HG03196 (cell line): Measurements from ENCODE around the gene MAN2B1.
A peak's percentile ranks its signal among the peaks of the same experiment; 100 is the strongest.
"Not testable (repeated sequence)": the region's sequence is repeated elsewhere in the genome, so short reads cannot be mapped to it uniquely, and the experiment has no call there.

ENCODE experiments used
- ATAC-seq: cut with Tn5 transposase; IDR thresholded peaks from one replicate; pipeline ENCODE4 v1.9.1; 2021; ENCODE audit not compliant: unreplicated experiment

Gene MAN2B1

DNA sequence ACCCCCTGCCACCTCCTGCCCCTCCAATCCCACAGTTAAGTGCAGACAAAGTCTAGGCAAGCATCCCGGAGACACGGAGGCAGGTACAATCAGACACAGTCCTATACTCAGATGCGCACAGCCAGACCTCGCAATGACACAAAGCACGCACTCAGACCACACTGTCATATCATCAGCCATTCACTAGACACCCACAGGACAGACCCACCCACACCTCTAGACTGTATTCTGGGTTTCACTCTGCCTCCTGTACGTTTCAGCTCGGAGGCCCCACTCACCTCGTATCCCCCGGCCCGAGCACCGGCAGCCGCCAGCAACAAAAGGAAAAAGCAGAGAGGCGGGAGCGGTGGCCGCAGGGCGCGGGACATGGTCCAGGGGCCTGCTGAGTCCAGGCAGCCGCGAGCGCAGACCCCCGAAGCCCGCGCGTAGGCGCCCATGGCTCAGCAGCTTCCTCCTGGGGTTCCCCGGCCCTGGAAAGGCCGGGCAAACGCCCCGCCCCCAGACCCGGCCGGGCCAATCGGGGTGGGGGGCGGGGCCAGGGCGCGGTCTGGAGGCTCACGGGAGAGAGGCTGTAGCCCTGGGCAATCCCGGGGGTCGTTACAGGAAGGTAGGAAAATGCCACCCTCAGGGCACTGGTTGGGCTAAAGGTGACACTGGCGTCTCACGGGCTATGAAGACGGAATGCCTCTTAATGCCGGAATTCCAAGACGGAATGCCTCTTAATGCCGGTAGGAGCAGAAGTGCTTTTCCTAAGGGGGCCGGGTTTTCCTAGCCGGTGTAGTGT is at the start of gene MAN2B1, which contains the start of gene WDR83:
TSS of gene MAN2B1 (minus strand) at position 478 of the 784 bp plus-strand sequence. CDS start at position 437, 41 bp downstream.
TSS of gene WDR83 (plus strand) at position 543 of the 784 bp plus-strand sequence. CDS start 2,984 bp downstream, outside the sequence.
- ATAC-seq: peak; percentile 41

DNA sequence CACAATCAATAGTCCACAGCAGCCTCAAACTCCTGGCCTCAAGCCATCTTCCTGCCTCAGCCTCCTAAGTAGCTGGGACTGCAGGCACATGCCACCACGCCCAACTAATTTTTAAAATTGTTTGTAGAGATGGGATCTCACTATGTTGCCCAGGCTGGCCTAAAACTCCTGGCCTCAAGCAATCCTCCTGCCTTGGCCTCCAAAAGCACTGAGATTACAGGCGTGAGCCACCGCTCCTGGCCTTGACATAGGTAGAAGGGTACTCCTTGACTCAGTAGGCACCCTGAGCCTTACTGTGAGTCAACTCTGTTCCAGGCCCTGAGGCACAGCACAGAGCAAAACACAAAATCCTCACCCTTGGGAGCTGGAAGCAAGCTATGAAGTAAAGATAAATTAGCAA is 49.4 kb upstream of the MAN2B1 start:
- no peak for ATAC-seq

DNA sequence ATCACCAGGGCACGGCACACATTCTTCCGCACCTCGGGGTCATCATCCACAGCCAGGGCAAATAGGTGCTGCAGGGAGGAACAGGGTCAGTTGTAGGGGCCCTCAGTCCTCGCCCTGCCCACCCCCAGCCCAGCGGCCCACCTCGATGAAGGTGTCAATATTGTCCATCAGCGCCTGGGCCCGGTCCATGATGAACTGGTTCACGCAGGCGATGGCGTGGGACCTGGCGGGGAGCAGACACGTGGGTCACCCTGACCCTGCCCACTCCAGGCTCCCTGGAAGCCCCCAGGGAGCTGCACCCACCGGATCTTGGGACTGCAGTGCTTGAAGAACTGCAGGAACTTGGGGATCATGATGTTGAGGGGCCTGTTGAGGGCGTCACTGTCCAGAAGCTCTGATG is 48.6 kb upstream of the MAN2B1 start:
- no peak for ATAC-seq

DNA sequence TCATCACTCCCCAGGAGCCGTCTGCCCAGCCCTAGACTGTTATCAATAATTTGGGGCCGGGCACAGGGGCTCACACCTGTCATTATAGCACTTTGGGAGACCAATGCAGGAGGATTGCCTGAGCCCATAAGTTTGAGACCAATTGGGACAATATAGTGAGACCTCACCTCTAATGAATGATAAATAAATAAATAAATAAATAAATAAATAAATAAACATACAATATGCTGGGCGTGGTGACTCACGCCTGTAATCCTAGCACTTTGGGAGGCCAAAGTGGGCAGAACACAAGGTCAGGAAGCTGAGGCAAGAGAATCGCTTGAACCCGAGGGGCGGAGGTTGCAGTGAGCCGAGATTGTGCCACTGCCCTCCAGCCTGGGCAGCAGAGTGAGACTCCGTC is 46.8 kb upstream of the MAN2B1 start:
- ATAC-seq: not testable (repeated sequence)

DNA sequence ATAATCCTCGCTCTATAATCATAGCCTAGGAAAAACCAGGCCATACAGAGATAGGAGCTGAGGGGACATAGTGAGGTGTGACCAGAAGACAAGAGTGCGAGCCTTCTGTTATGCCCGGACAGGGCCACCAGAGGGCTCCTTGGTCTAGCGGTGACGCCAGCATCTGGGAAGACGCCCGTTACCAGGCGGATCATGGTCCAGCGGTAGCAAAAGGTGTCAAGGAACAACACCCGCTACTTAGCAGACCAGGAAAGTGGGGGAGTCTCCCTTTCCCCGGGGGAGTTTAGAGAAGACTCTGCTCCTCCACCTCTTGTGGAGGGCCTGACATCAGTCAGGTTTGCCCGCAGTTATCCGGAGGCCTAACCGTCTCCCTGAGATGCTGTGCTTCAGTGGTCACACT is 45.5 kb upstream of the MAN2B1 start:
- not testable (repeated sequence) for ATAC-seq

DNA sequence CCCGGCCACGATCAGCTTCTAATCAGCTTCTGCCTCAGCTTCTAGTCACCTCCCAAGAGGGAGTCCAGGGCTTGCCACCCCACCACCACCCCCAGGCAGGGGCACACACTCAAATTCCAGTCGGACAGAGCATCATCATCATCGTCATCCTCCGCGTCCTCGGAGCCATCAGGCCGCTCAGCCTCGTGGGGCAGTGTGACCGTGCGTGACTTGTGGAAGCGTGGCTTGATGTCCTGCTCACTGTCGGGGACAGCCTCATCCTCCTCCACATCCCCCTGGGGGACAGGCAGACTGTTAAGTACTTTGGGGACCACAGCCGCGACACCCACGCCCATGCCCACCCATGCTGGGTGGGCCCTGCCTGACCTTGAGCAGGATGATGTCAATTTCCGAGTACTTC is 44.6 kb upstream of the MAN2B1 start:
- no peak for ATAC-seq

DNA sequence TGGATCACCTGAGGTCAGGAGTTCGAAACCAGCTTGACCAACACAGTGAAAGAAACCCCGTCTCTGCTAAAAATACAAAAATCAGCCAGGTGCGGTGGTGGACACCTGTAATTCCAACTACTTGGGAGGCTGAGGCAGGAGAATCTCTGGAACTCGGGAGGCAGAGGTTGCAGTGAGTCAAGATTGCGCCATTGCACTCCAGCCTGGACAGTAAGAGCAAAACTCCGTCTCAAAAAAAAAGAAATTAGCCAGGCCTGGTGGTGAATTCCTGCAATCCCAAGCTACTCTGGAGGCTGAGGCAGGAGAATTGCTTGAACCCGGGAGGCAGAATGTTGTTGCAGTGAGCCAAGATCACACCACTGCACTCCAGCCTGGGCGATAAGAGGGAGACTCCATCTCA is 42.1 kb upstream of the MAN2B1 start:
- no peak for ATAC-seq

DNA sequence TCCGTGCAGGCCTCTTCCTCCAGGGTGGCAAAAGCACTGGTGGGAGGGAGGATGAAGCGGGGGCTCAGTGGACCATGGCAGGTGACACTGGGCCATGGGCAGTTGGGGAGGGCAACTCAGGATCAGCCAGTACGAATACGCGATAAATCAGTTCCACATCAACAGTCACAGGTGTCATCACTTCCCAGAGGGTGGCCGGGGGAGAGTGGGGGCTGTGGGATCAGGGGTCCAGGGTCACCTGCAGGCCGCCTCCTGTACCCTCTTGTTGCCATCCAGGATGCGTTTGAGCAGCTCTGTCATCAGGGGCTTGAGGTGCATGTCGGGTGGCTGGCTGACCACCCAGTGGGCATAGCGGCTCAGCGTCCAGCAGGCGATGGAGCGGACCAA is 39.8 kb upstream of the MAN2B1 start:
- no peak for ATAC-seq

DNA sequence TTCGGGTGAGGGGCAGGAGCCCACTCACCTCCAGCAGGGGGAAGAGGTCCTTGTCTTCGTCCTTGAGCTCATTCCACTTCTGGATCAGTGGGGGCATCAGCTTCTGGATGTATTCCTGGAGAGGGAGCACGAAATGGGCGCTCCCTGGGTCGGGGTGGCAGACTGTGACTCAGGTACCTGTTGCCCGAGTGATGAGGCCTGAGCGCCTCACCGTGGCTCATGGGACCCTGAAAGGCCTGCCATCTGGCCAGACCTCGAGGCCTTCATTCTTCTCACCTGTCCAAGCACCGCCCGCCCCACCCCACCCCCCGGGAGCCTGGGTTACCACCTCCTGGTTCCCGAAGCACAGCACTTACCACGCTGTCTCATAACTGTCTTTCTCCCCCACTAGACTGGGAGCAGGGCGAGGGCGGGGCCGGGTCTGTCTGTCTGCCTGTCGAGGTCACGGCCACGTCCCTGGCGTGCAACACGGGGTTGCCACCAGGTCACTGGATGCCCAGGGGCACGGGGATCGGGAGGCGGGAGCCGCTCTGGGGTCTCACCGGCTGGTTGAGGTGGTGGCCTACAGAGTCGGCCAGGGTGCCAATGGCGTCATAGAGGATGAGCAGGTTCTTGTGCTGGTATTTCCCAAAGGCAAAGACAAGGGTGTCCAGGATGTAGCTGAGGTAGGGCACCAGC is 39.3 kb upstream of the MAN2B1 start:
- ATAC-seq: no peak

DNA sequence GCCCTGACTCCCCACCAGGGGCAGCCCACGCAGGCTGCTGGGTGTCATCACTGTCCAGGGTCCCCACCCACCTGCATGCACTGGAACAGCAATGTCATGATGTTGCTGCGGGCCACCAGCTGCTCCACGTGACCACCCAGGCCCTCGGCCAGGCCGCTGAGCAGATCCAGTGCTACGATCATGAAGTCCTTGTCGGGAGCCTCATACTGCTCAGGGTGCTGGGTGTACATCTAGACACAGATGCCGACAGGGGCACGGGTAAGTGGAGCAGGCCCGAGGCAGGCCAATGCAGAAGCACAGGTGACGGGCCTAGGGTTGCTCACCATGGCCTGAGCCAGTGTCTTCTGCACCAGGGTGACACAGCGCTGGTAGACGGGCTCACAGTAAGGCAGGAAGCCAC is 38.6 kb upstream of the MAN2B1 start:
- no peak for ATAC-seq

DNA sequence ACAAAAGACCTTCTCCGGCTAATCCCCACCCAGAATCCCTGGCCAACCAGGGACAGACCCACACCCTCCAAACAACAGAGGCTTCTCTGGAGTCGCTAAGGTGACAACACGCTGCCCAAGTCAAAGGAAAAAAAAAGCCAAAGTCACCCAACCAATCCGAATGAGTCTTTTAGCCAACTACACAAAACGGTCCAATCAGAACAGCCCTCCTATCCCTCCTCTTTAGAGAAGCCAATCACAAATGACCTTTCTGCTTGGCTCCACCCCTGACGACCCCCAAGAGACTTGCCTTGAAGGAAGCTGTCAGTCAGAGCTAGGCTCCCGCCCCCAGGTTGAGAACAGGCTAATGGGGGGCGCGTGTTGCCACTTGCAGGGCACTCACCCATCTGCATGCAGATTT is 36.5 kb upstream of the MAN2B1 start:
- ATAC-seq: no peak

DNA sequence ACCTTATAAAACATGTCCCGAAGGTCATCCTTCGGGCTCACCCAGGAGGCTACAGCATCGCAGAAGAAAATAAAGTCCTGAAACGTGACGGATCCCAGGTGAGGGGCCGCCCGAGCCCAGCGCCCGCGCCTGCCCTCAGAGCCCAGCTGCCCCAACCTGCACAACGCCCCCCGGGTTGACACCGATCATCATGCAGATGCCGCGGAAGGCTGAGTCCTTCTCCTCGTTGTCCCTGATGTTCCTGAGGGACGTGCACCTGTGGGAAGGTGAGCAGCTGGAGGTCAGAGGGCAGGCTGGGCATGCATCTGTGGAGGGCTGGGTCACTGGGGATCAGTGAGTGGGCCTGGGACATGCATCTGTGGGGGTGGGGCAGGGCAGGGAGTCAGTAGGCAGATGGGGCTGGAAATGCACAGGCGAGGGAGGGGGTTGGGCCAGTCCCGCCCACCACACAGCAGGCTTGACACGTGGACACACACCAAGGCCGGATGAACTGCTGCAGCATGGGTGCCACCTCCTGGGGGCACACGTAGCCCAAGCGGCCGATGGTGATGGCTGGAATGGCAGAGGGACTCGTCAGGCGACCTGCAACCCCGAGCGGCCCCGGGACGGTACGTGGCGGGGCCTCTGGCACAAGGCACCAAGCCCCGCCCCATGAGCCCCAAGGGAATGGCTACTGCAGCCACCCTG is 35.2 kb upstream of the MAN2B1 start:
- no peak for ATAC-seq

DNA sequence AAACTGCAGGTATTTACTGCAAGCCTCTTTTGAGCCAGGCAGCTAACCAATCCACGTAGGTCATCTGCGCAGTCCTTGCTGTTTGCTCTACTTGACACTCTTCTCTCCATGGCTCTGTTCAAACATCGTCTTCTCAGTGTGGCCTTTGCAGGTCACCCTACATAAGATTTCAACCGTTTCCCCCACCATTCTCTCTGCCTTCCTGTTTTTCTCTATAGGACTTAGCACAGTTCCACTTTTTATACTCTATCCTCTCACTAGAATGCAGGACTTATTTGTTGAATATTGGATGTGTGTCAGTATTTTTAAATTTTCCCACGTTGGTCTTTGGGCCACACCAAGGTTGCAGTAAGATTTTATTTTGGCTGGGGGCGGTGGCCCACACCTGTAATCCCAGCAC is 31.6 kb upstream of the MAN2B1 start:
- ATAC-seq: no peak

DNA sequence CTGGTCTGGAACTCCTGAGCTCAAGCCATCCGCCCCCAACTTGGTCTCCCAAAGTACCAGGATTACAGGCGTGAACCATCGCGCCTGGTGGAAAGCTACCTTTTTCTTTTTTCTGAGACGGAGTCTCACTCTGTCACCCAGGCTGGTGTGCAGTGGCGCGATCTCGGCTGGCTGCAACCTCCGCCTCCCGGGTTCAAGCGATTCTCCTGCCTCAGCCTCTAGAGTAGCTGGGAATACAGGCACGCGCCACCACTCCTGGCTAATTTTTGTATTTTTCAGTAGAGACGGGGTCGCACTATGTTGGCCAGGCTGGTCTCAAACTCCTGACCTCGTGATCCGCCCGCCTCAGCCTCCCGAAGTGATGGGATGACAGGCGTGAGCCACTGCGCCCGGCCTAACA is 30.9 kb upstream of the MAN2B1 start:
- ATAC-seq: not testable (repeated sequence)

DNA sequence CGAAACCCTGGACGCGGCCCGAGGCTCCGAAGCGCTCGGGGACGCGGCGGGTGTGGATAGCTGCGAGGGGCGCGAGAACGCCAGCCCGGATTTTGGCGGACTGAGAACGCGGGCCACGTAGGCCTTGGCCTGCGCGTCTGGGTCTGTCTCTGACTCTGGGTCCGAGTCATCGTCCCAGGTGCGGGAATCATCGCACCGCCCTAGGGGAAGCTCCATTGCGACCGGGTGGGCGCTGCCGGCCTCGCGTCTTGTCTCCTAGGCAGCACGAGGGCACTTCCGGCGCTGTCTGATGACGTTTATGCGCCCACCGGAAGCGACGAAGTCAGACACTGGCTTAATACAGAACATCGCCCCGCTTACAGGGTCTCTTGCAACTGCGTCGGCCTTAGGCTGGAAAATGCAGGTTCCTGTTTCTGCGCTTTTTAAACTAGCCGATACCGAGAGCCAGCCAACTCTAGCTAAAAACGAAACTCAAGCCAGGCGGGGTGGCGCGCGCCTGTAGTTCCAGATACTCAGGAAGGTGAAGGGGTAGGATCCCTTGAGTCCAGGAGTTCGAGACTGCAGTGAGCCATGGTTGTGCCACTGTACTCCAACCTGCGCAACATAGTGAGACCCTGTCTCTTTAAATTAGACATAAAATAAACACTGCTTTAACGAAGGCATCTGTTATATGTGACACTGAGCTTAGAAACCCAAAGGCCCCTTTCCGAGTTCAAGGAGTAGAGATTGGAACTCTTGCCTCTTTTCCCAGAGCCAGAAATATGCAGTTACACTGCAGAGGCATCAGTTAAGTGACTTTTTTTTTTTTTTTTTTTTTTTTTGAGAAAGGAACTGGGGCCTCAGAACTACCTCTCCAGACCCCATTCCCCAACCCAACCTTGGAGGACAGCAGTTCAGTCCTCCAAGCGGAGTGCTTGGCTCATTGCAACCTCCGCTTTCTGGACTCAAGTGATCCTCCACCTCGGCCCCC is 30.1 kb upstream of the MAN2B1 start, which contains the start of gene FBXW9:
TSS of gene FBXW9 (minus strand) at position 266 of the 970 bp plus-strand sequence. CDS start at position 216, 50 bp downstream.
- ATAC-seq: peak; percentile 66

DNA sequence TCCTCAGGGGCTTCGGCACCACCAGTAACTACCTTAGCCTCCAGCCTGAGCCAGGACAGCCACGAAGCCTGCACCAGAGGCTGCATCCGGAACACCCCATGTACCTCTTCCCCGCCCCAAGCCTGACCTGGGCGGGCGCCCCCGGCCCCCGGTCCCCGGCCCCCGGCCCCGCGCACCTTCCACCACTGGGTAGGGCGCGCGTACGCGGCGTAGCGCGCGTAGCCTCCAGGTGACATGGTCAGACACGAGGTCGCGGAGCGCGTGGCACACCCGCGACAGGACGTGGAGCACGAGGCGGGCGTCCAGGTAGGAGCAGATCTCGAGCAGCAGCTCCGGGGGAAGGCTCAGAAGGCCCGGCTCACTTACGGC is 29.4 kb upstream of the MAN2B1 start:
- no peak for ATAC-seq

DNA sequence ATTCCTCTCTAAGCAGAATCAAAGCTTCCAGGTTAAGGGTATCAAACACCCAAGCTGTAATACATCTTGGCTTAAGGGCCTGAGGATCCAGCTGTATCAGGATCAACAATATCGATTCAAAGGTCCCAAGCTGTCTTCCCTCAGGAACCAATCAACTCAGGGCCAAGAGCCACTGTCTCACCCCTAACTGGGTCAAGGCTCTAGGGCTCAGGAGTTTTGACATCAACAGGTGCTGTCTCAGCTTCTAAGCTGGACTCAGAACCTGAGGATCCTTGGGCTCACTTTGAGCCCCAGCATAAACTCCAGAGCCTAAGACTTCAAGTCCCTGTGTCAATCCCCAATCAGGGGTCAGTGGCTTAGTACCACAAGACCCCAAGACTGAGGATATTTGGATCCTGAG is 29.0 kb upstream of the MAN2B1 start:
- ATAC-seq: no peak

DNA sequence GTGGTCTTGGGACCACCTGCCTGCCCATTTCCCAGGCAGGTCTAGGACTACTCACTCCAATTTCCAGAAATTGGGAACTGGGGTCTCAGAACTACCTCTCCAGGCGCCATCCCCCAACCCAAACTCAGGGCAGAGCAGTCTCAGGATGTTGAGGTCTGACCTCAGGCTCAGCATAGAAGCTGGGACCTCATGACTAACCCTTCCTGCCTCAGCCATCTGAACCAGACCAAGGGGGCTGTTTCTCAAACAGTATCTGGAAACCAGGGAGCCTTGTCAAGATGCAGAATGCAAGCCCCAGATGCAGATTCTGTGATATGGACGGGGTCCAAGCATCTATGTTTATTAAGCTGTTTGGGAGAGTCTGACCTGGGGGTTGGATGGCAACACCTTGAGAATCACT is 28.6 kb upstream of the MAN2B1 start:
- ATAC-seq: no peak

DNA sequence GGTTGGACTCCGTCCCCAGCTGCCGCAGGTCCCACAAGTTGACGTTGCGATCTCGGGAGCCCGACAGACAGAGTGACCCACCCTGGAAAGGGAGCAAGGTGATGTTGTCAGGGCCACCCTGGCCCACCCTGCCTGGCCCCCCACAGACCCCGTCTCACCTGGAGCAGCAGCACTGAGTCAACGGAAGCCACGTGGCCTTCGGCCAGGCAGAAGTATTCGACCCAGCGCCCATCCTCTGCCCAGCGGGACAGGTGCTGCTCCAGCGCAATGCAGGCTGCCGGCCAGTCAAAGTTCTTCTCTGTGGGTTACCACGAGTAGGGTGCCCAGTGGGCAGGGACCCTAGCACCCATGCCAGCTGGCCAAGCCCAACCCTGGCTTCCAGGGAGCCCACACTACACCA is 28.1 kb upstream of the MAN2B1 start:
- no peak for ATAC-seq

DNA sequence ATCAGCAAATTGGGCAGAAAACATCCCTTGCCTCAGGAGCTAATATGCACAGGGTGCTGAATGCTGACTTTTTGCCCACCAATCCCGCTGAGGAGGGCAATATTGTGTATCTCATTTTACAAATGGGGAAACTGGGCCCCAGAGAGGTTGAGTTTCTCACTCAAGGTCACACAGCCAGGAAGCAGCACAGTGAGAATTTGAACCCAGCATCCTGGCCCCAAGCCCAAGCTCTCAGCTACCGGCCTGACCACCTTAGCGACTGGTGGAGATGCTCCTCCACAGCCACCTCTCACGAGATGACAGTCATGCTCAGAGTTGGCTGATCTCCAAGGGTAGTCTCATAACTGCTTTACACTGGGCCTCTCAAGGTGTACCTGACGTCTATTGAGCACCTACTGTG is 26.4 kb upstream of the MAN2B1 start:
- no peak for ATAC-seq
